A673 (cell line): ENCODE results near the gene SLC6A14. TPM values are rescaled to one million over a fixed set of nuclear protein-coding genes. Genes with fewer than 3 reads are reported as not detected.

ENCODE experiments used
- BruUV-seq: library from RNA; stranded (reverse); fragments of 400-500 nt; replicated peaks from 2 replicates; lab custom pipeline; 2021; lab: Mats Ljungman, UMichigan
- CTCF ChIA-PET: fragments of 300-600 bp; sonication (Branson Sonifier 250); formaldehyde crosslinking; loops from one replicate; lab custom pipeline; 2022; ENCODE audit warnings: antibody characterized with exemption; lab: Charles Lee
- POLR2A ChIA-PET: fragments of 300-600 bp; sonication (Branson Sonifier 250); formaldehyde crosslinking; loops from one replicate; lab custom pipeline; 2022; ENCODE audit warnings: antibody characterized with exemption; ENCODE audit not compliant: low non-redundant PET; lab: Charles Lee
- DNase-seq: peaks from one replicate; pipeline ENCODE4 v3.0.0-alpha.2; 2015; ENCODE audit warnings: low spot score
- H3K27ac ChIP-seq: fragments of 200-600 bp; sonication (generic); 2 replicates; pipeline ENCODE4 v1.5.1; 2016; ENCODE audit warnings: mixed run types, low read depth, mild to moderate bottlenecking, mixed read lengths, antibody characterized with exemption, low read length; ENCODE audit not compliant: poor library complexity, severe bottlenecking
- H3K27me3 ChIP-seq: fragments of 200-600 bp; sonication (generic); replicated peaks from 2 replicates; pipeline ENCODE4 v1.6.1; 2017; ENCODE audit warnings: mixed run types, low read depth, mild to moderate bottlenecking, mixed read lengths, antibody characterized with exemption, low read length; ENCODE audit not compliant: insufficient read depth, poor library complexity
- H3K36me3 ChIP-seq: fragments of 200-600 bp; sonication (generic); 2 replicates; pipeline ENCODE4 v1.6.1; 2016; ENCODE audit warnings: mixed run types, mild to moderate bottlenecking, mixed read lengths, antibody characterized with exemption, low read length; ENCODE audit not compliant: insufficient read depth, poor library complexity, severe bottlenecking
- H3K4me1 ChIP-seq: fragments of 200-600 bp; sonication (generic); 2 replicates; pipeline ENCODE4 v1.6.1; 2017; ENCODE audit warnings: mixed run types, mild to moderate bottlenecking, mixed read lengths, antibody characterized with exemption, low read length; ENCODE audit not compliant: insufficient read depth, poor library complexity, severe bottlenecking
- H3K4me3 ChIP-seq: fragments of 200-600 bp; sonication (generic); 2 replicates; pipeline ENCODE4 v1.5.1; 2016; ENCODE audit warnings: low read depth, mixed run types, mild to moderate bottlenecking, mixed read lengths, low read length; ENCODE audit not compliant: poor library complexity, severe bottlenecking
- H3K9me3 ChIP-seq: fragments of 200-600 bp; sonication (generic); 2 replicates; pipeline ENCODE4 v1.6.1; 2016; ENCODE audit warnings: mixed run types, low read depth, mild to moderate bottlenecking, mixed read lengths, antibody characterized with exemption, low read length; ENCODE audit not compliant: poor library complexity, severe bottlenecking
- CTCF ChIP-seq: fragments of 300-800, 200-600 bp; sonication (generic); conservative IDR thresholded peaks from 2 replicates; pipeline ENCODE4 v1.5.1; 2017; ENCODE audit warnings: low read depth, mild to moderate bottlenecking, antibody characterized with exemption, low read length, moderate library complexity, mixed read lengths
- EZH2 ChIP-seq: fragments of 200-600 bp; sonication (generic); IDR thresholded peaks from 2 replicates; pipeline ENCODE4 v1.6.1; 2017; ENCODE audit warnings: borderline replicate concordance, low read depth, mild to moderate bottlenecking, mixed read lengths, antibody characterized with exemption, low read length; ENCODE audit not compliant: poor library complexity, severe bottlenecking
- intact Hi-C: fragments of 100-400 bp; cut with micrococcal nuclease; formaldehyde crosslinking; loops from one replicate; pipeline ENCODE4 v1.10.0; 2022; ENCODE audit not compliant: unreplicated experiment
- total RNA-seq: library from RNA; stranded (reverse); gene quantifications from 2 replicates; pipeline ENCODE4 v1.2.3, GENCODE V29; 2021

Gene SLC6A14
- total RNA-seq, 1 experiment from 2014 or later, result not detected

DNA sequence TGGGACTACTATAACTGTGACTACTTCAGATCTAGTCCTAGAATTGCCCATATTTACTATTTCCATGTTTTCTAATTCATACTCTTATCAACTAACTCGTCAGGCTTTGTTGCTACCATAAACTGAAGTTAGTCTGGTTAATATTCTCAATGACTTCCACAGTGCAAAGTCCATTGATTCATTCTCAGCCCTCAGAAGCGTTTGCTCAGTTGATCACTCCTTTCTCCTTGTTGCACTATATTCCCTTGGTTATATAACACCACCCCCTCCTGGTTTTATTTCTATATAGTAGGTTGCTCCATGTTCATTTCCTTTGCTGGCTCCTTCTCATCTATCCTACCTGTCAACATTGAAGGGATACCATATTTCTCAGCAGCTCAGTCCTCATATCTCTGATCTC, 27.2 kb upstream of the SLC6A14 start:
- TF ChIP-seq EZH2 (no peak), CTCF (no peak)
- Histone ChIP-seq H3K36me3 (no peaks in the 10 kb centered on the region), H3K27ac (no peak overlapping the region), H3K4me1 (no peaks in the 10 kb centered on the region), H3K4me3 (no peak overlapping the region), H3K9me3 (no peaks in the 10 kb centered on the region), H3K27me3 (no peaks in the 10 kb centered on the region)
- no peak for DNase-seq
- intact Hi-C loops, result no loop called here
- CTCF ChIA-PET, result no interaction called here
- BruUV-seq, result no TSS peak
- POLR2A ChIA-PET, result no interaction called here

- no peaks in the 10 kb centered on the region for H3K4me1 ChIP-seq
- intact Hi-C loops, result no loop called here
- peaks cover 3% of the 10 kb centered on the region for H3K27me3 ChIP-seq
These were observed 23.1 kb upstream of the SLC6A14 start for GRCh38 chrX:116413273-116413672.

DNA sequence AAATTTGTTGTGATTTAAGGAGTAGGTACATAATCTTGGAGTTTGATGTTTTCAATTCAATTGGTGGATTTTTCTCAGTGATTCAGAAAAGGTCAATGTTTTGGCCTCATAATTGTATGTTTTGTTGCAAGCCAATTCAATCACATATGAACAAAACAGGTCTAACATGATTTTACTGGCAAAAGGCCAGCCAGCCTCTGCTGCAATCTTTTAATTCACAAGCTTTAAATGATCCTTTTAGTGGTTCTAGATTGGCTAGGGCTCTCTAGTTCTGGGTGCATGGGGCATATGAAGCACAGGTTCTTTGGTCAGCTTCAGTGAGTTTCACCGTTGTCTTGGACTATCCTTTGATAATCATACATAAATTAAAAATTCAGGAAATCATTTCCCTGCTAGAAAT, 19.2 kb upstream of the SLC6A14 start:
- ChIA-PET CTCF (no interaction called here), POLR2A (no interaction called here)
- Histone ChIP-seq H3K4me3 (no peak overlapping the region), H3K36me3 (no peaks in the 10 kb centered on the region), H3K27ac (no peak overlapping the region), H3K27me3 (peaks cover 3% of the 10 kb centered on the region), H3K4me1 (no peaks in the 10 kb centered on the region), H3K9me3 (no peaks in the 10 kb centered on the region)
- no peak for DNase-seq
- no TSS peak for BruUV-seq
- TF ChIP-seq CTCF, result no peak
- no peak for TF ChIP-seq EZH2
- intact Hi-C loops, result no loop called here

More at GRCh38 chrX:116413273-116413672, 23.1 kb upstream of the SLC6A14 start:
- H3K27ac ChIP-seq, result no peak overlapping the region
- no peaks in the 10 kb centered on the region for H3K36me3 ChIP-seq
- BruUV-seq, result no TSS peak
- ChIA-PET POLR2A (no interaction called here), CTCF (no interaction called here)
- no peaks in the 10 kb centered on the region for H3K9me3 ChIP-seq
- TF ChIP-seq EZH2, result no peak
- no peak for TF ChIP-seq CTCF
- no peak overlapping the region for H3K4me3 ChIP-seq
- DNase-seq, result no peak
